ENCODE data around the gene CTDP1.

CTDP1 gene

DNA sequence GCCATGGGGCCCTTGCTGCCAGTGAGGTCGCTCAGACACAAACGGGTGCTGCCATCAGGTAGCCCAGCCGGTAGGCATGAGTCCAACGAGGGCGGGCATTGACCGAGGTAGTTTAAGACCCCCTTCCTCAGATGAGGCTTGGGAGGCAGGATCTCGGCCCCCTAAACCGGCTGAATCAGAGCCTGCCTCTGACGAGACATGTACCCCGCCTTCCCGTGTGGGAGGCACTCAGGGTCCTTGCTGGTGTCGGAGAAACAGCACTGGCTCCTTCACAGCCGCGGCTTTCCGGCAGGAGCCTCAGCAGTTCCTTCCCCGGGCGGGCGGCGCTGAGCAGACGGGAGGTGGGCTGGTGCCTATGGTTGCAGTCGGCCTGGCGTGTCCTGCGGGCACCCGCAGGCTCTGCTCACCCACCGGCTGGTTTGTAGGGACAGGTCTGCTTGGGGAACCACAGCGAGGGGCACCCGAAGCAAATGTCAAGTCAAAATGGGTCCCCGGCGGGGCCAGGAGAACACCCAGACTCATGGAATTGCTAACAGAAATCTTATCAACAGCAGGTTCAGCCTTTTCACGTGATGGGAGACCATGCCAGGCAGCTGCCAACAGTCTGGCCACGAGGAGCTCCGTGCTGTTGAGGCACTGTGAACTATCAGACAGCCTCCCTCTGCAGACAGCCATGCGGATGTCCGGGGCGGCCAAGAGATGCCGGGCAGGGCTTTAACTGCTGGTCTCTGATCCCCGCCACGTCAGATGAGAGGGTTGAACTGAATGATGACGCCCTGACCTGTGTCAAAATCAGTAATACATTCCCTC lies 121.0 kb downstream of the CTDP1 start:
- Histone ChIP-seq H3K4me1 (ENCODE audit: control extremely low read depth in 1 of 4, control insufficient read depth in 4 of 4, insufficient read depth in 4 of 4, low read length in 3 of 4) (peaks cover 2 to 47% (median 42%) of the 10 kb centered on the region in 4 experiments), H3K4me3 (ENCODE audit: control insufficient read depth in 1 of 7, extremely low read depth in 1 of 7, insufficient read depth in 4 of 7, low read depth in 2 of 7, low read length in 6 of 7) (no peak overlapping the region), H3K27ac (ENCODE audit: insufficient read depth in 1 of 2, low read depth in 1 of 2, low read length in 2 of 2, poor library complexity in 1 of 2, severe bottlenecking in 2 of 2) (no peak overlapping the region), H3K9me3 (ENCODE audit: control extremely low read depth in 1 of 5, control insufficient read depth in 4 of 5, insufficient read depth in 2 of 5, low read depth in 1 of 5, low read length in 4 of 5) (no peaks in the 10 kb centered on the region), H3K27me3 (replicated peaks in 2 of 5; ENCODE audit: control insufficient read depth in 4 of 5, insufficient read depth in 5 of 5, low read length in 4 of 5) (peaks cover 0 to 34% (median 8%) of the 10 kb centered on the region in 5 experiments), H3K36me3 (ENCODE audit: control insufficient read depth in 4 of 4, insufficient read depth in 4 of 4, low read length in 3 of 4) (no peaks in the 10 kb centered on the region)
- ChIA-PET CTCF (interaction anchor here (1.1 kb wide), 1 partner anchor 9 kb away, joined by 3 read pairs; no protein-coding TSS in a partner anchor), POLR2A (no interaction called here)
- DNase-seq = no peak
- 96% methylated on average over 38 of the region's 39 CpGs for WGBS (ENCODE audit: insufficient coverage)

DNA sequence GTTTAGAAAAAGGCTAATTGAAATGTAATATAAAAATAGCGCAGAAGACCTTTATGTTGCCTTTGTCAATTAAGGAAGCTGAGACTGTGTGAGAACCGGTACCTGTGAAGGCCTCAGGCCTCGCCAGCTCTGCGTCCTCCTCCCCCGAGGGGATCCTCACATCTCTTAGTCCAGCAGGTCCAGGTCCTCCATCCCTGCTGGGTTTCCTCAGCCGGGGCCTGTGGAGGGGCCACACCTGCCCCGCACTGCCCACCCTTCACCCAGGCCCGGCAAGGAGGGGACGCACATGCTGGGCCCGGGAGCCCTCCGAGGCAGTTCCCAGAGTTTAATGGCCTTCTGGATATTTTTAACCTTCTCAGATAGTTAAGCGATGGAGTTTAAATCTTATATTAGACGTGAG lies 121.6 kb downstream of the CTDP1 start:
- H3K27me3 ChIP-seq (replicated peaks in 2 of 5; ENCODE audit: control insufficient read depth in 4 of 5, insufficient read depth in 5 of 5, low read length in 4 of 5) = peaks cover 0 to 34% (median 8%) of the 10 kb centered on the region in 5 experiments
- H3K36me3 ChIP-seq (ENCODE audit: control insufficient read depth in 4 of 4, insufficient read depth in 4 of 4, low read length in 3 of 4) = no peaks in the 10 kb centered on the region
- H3K9me3 ChIP-seq (ENCODE audit: control extremely low read depth in 1 of 5, control insufficient read depth in 4 of 5, insufficient read depth in 2 of 5, low read depth in 1 of 5, low read length in 4 of 5) = no peaks in the 10 kb centered on the region
- 91% methylated on average over 12 of the region's 13 CpGs for WGBS (ENCODE audit: insufficient coverage)
- ChIA-PET POLR2A (no interaction called here), CTCF (interaction anchor here (1.1 kb wide), 1 partner anchor 10 kb away, joined by 3 read pairs; no protein-coding TSS in a partner anchor)
- H3K27ac ChIP-seq (ENCODE audit: insufficient read depth in 1 of 2, low read depth in 1 of 2, low read length in 2 of 2, poor library complexity in 1 of 2, severe bottlenecking in 2 of 2) = no peak overlapping the region
- no peak overlapping the region for H3K4me3 ChIP-seq (ENCODE audit: control insufficient read depth in 1 of 7, extremely low read depth in 1 of 7, insufficient read depth in 4 of 7, low read depth in 2 of 7, low read length in 6 of 7)
- DNase-seq = no peak
- peaks cover 2 to 47% (median 41%) of the 10 kb centered on the region in 4 experiments for H3K4me1 ChIP-seq (ENCODE audit: control extremely low read depth in 1 of 4, control insufficient read depth in 4 of 4, insufficient read depth in 4 of 4, low read length in 3 of 4)

DNA sequence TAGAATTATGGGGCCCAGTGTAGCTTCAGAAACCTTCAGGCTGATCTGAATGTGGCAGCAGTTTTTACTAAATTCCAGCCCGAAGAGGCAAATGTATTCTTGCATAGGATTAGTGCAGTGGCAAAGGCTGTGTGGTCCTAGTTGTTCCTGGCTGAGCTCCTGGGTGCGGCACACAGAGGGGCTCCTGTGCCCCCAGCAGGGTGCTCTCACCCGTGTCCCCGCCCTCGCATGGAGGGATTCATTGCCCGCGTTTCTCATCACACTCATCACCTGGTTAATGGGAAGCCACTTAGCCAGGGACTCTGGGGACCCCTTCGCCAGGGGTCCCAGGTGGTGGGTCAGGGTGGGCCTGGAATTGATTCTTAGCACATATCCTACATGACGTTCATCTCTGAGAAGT lies 122.0 kb downstream of the CTDP1 start:
- Histone ChIP-seq H3K27ac (ENCODE audit: insufficient read depth in 1 of 2, low read depth in 1 of 2, low read length in 2 of 2, poor library complexity in 1 of 2, severe bottlenecking in 2 of 2) (no peak overlapping the region), H3K27me3 (replicated peaks in 2 of 5; ENCODE audit: control insufficient read depth in 4 of 5, insufficient read depth in 5 of 5, low read length in 4 of 5) (peaks cover 0 to 31% (median 8%) of the 10 kb centered on the region in 5 experiments), H3K9me3 (ENCODE audit: control extremely low read depth in 1 of 5, control insufficient read depth in 4 of 5, insufficient read depth in 2 of 5, low read depth in 1 of 5, low read length in 4 of 5) (no peaks in the 10 kb centered on the region), H3K4me3 (ENCODE audit: control insufficient read depth in 1 of 7, extremely low read depth in 1 of 7, insufficient read depth in 4 of 7, low read depth in 2 of 7, low read length in 6 of 7) (no peak overlapping the region), H3K36me3 (ENCODE audit: control insufficient read depth in 4 of 4, insufficient read depth in 4 of 4, low read length in 3 of 4) (no peaks in the 10 kb centered on the region), H3K4me1 (ENCODE audit: control extremely low read depth in 1 of 4, control insufficient read depth in 4 of 4, insufficient read depth in 4 of 4, low read length in 3 of 4) (peaks cover 2 to 44% (median 37%) of the 10 kb centered on the region in 4 experiments)
- ChIA-PET POLR2A (no interaction called here), CTCF (interaction anchor here (1.1 kb wide), 1 partner anchor 10 kb away, joined by 3 read pairs; no protein-coding TSS in a partner anchor)
- DNase-seq = no peak
- 88% methylated on average over 1 of the region's 9 CpGs for WGBS (ENCODE audit: insufficient coverage)

DNA sequence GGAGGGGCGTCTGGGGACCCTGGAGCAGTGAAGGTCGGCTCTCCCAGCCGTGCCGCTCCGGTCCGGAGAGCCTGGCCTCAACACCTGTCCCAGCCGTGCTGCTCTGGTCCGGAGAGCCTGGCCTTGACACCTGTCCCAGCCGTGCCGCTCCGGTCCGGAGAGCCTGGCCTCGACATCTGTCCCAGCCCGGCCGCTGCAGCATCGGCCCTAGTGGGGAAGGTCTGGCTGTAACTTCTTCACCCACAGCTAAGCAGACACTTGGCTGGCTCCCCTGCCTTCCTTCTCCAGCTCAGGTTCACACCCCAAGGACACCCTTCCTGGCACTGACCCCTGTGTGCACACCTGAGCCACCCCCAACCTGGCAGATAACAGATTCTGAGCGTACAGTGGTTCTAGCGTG lies 122.7 kb downstream of the CTDP1 start:
- CTCF ChIA-PET = interaction anchor here (0.6 kb wide), 1 partner anchor 10 kb away, joined by 3 read pairs; no protein-coding TSS in a partner anchor
- Histone ChIP-seq H3K4me3 (ENCODE audit: control insufficient read depth in 1 of 7, extremely low read depth in 1 of 7, insufficient read depth in 4 of 7, low read depth in 2 of 7, low read length in 6 of 7) (no peak overlapping the region), H3K27ac (ENCODE audit: insufficient read depth in 1 of 2, low read depth in 1 of 2, low read length in 2 of 2, poor library complexity in 1 of 2, severe bottlenecking in 2 of 2) (no peak overlapping the region), H3K9me3 (ENCODE audit: control extremely low read depth in 1 of 5, control insufficient read depth in 4 of 5, insufficient read depth in 2 of 5, low read depth in 1 of 5, low read length in 4 of 5) (no peaks in the 10 kb centered on the region), H3K36me3 (ENCODE audit: control insufficient read depth in 4 of 4, insufficient read depth in 4 of 4, low read length in 3 of 4) (no peaks in the 10 kb centered on the region), H3K27me3 (replicated peaks in 2 of 5; ENCODE audit: control insufficient read depth in 4 of 5, insufficient read depth in 5 of 5, low read length in 4 of 5) (peaks cover 0 to 25% (median 8%) of the 10 kb centered on the region in 5 experiments), H3K4me1 (ENCODE audit: control extremely low read depth in 1 of 4, control insufficient read depth in 4 of 4, insufficient read depth in 4 of 4, low read length in 3 of 4) (peaks cover 2 to 41% (median 32%) of the 10 kb centered on the region in 4 experiments)
- POLR2A ChIA-PET = no interaction called here
- WGBS (ENCODE audit: insufficient coverage) = 97% methylated on average over 16 of the region's 18 CpGs
- no peak for DNase-seq

DNA sequence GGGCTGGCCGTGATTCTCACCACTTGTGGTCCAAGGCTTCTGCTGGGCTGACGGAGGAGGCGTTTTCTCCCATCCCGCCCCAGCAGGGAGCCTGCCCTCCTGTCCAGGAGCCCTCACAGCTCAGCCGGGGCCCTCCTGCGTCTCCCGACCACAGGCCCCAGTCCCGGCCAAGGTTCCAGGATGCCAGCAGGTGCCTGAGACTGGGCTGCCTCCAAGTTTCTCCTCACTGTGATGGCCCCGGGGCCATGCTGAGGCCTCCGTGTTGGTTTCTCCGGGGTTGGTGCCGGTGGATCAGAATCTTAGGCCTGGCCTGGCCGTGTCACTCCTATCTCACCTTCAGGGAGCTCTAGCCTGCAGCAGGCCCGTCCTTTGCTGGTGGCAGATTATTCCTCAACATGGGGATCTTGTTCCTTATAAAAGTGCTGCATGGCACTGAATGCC lies 124.0 kb downstream of the CTDP1 start:
- Histone ChIP-seq H3K4me3 (ENCODE audit: control insufficient read depth in 1 of 7, extremely low read depth in 1 of 7, insufficient read depth in 4 of 7, low read depth in 2 of 7, low read length in 6 of 7) (no peak overlapping the region), H3K27me3 (replicated peaks in 2 of 5; ENCODE audit: control insufficient read depth in 4 of 5, insufficient read depth in 5 of 5, low read length in 4 of 5) (peaks cover 0 to 15% (median 6%) of the 10 kb centered on the region in 5 experiments), H3K9me3 (ENCODE audit: control extremely low read depth in 1 of 5, control insufficient read depth in 4 of 5, insufficient read depth in 2 of 5, low read depth in 1 of 5, low read length in 4 of 5) (no peaks in the 10 kb centered on the region), H3K4me1 (ENCODE audit: control extremely low read depth in 1 of 4, control insufficient read depth in 4 of 4, insufficient read depth in 4 of 4, low read length in 3 of 4) (peaks cover 2 to 31% (median 23%) of the 10 kb centered on the region in 4 experiments), H3K36me3 (ENCODE audit: control insufficient read depth in 4 of 4, insufficient read depth in 4 of 4, low read length in 3 of 4) (no peaks in the 10 kb centered on the region), H3K27ac (ENCODE audit: insufficient read depth in 1 of 2, low read depth in 1 of 2, low read length in 2 of 2, poor library complexity in 1 of 2, severe bottlenecking in 2 of 2) (no peak overlapping the region)
- no peak for DNase-seq
- WGBS (ENCODE audit: insufficient coverage) = 97% methylated on average over 14 of the region's 14 CpGs
- ChIA-PET POLR2A (no interaction called here), CTCF (no interaction called here)
